Glutamatergic neuron (in vitro differentiated cells): ENCODE data around the gene UGT3A1. TPM values are rescaled to one million over a fixed set of nuclear protein-coding genes. Genes with fewer than 3 reads are reported as not detected.
"Not testable (repeated sequence)": the region's sequence is repeated elsewhere in the genome, so short reads cannot be mapped to it uniquely, and the experiment has no call there.

ENCODE experiments used
- DNase-seq: peaks from one replicate; pipeline ENCODE4 v3.0.0; 2022
- H3K27ac Mint-ChIP-seq: one replicate; pipeline ENCODE4 v1.8.0; 2020; ENCODE audit warnings: mild to moderate bottlenecking, mixed read lengths, inconsistent platforms; ENCODE audit not compliant: unreplicated experiment
- H3K27me3 Mint-ChIP-seq: one replicate; pipeline ENCODE4 v1.8.0; 2020; ENCODE audit warnings: mild to moderate bottlenecking, moderate library complexity, mixed read lengths, inconsistent platforms; ENCODE audit not compliant: unreplicated experiment
- H3K36me3 Mint-ChIP-seq: one replicate; pipeline ENCODE4 v1.8.0; 2020; ENCODE audit warnings: mild to moderate bottlenecking, mixed read lengths, inconsistent platforms; ENCODE audit not compliant: unreplicated experiment
- H3K4me1 Mint-ChIP-seq: one replicate; pipeline ENCODE4 v1.8.0; 2020; ENCODE audit warnings: mild to moderate bottlenecking, low read depth, mixed read lengths, inconsistent platforms; ENCODE audit not compliant: unreplicated experiment
- H3K4me3 Mint-ChIP-seq: one replicate; pipeline ENCODE4 v1.8.0; 2020; ENCODE audit warnings: mild to moderate bottlenecking, mixed read lengths, inconsistent platforms; ENCODE audit not compliant: unreplicated experiment
- H3K9me3 Mint-ChIP-seq: one replicate; pipeline ENCODE4 v1.8.0; 2020; ENCODE audit warnings: mild to moderate bottlenecking, moderate library complexity, mixed read lengths, inconsistent platforms; ENCODE audit not compliant: unreplicated experiment
- total RNA-seq: library from RNA; stranded (reverse); fragmentation: NEBNext Ultra II Directional; extraction: Animal tissue kit (Norgen Biotek cat#: 25700); gene quantifications from one replicate; pipeline ENCODE4 v1.2.1, GENCODE V29; 2021; ENCODE audit not compliant: unreplicated experiment
- TF ChIP-seq, protein P1 (sequence below): fragments of 200-600 bp; sonication (generic); IDR thresholded peaks from one replicate; pipeline ENCODE4 v1.5.0; 2021; ENCODE audit not compliant: partially characterized antibody, unreplicated experiment

UGT3A1 gene
- total RNA-seq, 1 donor from 2014 or later: not detected

DNA sequence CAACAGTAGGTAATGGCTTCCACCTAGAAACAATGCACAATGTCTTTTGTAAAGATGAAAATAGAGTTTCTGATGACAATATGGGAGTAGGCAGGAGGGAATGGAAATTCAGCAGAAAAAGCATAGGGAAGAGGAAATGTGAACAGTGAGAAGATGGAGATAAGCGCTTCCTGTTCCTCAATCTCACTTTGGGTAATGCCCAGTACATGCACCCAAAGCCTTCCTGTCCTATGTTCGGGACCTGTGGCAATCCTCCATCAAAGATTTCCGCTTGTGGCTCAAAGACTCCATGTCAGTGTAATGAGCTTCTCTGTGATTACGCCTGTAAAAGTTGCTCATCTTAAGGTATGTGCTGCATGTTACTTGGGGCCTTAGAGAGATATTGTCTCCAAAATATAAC, 2.7 kb downstream of the UGT3A1 start:
- no peaks in the 10 kb centered on the region for H3K36me3 Mint-ChIP-seq
- peaks cover 1% of the 10 kb centered on the region for H3K27me3 Mint-ChIP-seq
- DNase-seq: no peak
- peaks cover 4% of the 10 kb centered on the region for H3K4me1 Mint-ChIP-seq
- TF ChIP-seq, protein P1, sequence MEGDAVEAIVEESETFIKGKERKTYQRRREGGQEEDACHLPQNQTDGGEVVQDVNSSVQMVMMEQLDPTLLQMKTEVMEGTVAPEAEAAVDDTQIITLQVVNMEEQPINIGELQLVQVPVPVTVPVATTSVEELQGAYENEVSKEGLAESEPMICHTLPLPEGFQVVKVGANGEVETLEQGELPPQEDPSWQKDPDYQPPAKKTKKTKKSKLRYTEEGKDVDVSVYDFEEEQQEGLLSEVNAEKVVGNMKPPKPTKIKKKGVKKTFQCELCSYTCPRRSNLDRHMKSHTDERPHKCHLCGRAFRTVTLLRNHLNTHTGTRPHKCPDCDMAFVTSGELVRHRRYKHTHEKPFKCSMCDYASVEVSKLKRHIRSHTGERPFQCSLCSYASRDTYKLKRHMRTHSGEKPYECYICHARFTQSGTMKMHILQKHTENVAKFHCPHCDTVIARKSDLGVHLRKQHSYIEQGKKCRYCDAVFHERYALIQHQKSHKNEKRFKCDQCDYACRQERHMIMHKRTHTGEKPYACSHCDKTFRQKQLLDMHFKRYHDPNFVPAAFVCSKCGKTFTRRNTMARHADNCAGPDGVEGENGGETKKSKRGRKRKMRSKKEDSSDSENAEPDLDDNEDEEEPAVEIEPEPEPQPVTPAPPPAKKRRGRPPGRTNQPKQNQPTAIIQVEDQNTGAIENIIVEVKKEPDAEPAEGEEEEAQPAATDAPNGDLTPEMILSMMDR: no peak
- H3K27ac Mint-ChIP-seq: no peak overlapping the region
- peaks cover 1% of the 10 kb centered on the region for H3K9me3 Mint-ChIP-seq
- no peak overlapping the region for H3K4me3 Mint-ChIP-seq

DNA sequence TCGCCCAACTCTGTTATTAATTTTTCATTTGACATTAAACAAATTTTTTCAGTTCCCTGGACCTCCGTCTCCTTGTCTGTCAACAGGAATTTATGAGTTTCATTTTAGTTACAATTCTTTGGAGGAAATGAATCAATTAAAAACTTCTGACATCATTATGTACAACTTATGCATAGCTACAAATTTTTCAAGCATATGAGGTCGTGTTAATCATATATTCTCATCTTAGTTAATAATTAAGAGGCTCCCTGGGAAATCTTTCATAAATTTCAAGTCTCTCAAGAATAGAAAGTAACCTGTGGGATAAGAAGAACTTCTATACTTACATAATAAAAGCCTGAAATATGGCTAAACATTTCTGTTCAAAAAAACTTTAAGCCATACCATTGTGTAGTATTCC, 3.4 kb downstream of the UGT3A1 start:
- peaks cover 1% of the 10 kb centered on the region for H3K27me3 Mint-ChIP-seq
- H3K36me3 Mint-ChIP-seq: no peaks in the 10 kb centered on the region
- H3K27ac Mint-ChIP-seq: no peak overlapping the region
- TF ChIP-seq, protein P1: no peak
- H3K9me3 Mint-ChIP-seq: peaks cover 3% of the 10 kb centered on the region
- H3K4me1 Mint-ChIP-seq: peaks cover 4% of the 10 kb centered on the region
- no peak for DNase-seq
- no peak overlapping the region for H3K4me3 Mint-ChIP-seq

DNA sequence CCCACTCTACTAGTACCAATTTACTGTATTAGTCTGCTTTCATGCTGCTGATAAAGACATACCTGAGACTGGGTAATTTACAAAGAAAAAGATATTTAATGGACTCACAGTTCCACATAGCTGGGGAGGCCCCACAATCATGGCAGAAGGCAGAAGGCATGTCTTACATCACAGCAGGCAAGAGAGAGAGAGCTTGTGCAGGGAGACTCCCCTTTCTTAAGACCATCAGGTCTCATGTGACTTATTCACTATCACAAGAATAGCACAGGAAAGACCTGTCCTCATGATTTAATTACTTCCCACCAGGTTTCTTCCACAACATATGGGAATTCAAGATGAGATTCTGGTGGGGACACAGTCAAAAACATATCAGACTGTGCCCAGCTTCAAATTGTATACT, 11.5 kb downstream of the UGT3A1 start:
- no peak overlapping the region for H3K27ac Mint-ChIP-seq
- H3K9me3 Mint-ChIP-seq: peaks cover 3% of the 10 kb centered on the region
- no peaks in the 10 kb centered on the region for H3K27me3 Mint-ChIP-seq
- DNase-seq: no peak
- TF ChIP-seq, protein P1: no peak
- H3K4me3 Mint-ChIP-seq: no peak overlapping the region
- H3K36me3 Mint-ChIP-seq: peaks cover 5% of the 10 kb centered on the region
- no peaks in the 10 kb centered on the region for H3K4me1 Mint-ChIP-seq

DNA sequence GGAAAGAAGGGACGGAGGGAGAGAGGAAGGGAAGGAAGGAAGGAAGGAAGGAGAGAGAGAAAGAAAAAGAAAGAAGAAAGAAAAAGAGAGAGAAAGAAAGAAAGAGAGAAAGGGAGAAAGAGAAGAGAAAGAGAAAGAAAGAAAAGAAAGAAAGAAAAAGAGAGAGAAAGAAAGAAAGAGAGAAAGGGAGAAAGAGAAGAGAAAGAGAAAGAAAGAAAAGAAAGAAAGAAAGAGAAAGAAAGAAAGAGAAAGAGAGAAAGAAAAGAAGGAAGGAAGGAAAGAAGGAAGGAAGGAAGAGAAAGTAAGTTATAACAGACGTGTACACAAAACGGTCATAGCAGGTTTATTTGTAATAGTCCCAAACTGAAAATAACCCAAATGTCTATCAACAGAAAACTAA, 14.3 kb downstream of the UGT3A1 start:
- not testable (repeated sequence) for H3K27ac Mint-ChIP-seq, H3K4me3 Mint-ChIP-seq, H3K4me1 Mint-ChIP-seq, DNase-seq, H3K27me3 Mint-ChIP-seq, H3K9me3 Mint-ChIP-seq, H3K36me3 Mint-ChIP-seq

DNA sequence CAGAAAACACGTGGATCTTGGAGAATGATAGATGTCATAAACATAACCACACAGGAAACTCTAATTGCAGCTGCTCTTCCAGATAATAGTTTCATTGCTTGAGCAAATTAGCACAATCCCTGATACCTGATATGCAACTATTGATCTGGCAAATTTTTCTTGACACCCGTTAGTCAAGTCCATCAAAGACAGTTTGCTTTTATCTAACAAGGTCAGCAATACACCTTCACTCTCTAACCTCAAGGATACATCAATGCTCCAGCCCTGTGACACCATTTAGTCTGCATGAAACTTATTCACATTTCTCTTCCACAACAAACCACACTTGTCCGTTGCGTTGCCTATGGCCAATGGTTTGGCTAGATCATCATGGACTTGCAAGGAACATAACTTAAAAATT, 16.6 kb downstream of the UGT3A1 start:
- H3K27ac Mint-ChIP-seq: no peak overlapping the region
- no peak for DNase-seq
- H3K27me3 Mint-ChIP-seq: no peaks in the 10 kb centered on the region
- H3K9me3 Mint-ChIP-seq: no peaks in the 10 kb centered on the region
- no peak overlapping the region for H3K4me3 Mint-ChIP-seq
- no peaks in the 10 kb centered on the region for H3K36me3 Mint-ChIP-seq
- TF ChIP-seq, protein P1: no peak
- no peaks in the 10 kb centered on the region for H3K4me1 Mint-ChIP-seq

DNA sequence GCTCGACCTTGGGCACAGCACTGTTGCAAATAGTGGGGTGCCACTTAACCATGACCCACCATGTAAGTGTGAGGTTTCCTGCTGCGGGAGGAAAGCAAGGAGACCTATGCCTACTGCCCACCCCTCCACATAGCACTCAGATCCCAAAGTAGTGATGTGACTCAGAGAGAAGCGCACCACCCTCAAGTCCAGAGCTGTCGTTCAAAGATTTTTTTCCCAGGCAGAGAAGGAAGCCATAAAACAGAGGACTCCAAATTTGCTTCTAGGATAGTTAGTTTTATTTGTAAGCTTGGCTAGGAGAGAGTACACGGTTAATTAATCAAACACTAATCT, 19.3 kb downstream of the UGT3A1 start:
- Mint-ChIP-seq H3K4me1 (no peaks in the 10 kb centered on the region), H3K9me3 (no peaks in the 10 kb centered on the region), H3K27ac (no peak overlapping the region), H3K36me3 (no peaks in the 10 kb centered on the region), H3K4me3 (no peak overlapping the region), H3K27me3 (no peaks in the 10 kb centered on the region)
- DNase-seq: no peak
- TF ChIP-seq, protein P1: no peak
